Measurements from ENCODE around the gene SLC5A3.
A peak's percentile ranks its signal among the peaks of the same experiment; 100 is the strongest.

DNA sequence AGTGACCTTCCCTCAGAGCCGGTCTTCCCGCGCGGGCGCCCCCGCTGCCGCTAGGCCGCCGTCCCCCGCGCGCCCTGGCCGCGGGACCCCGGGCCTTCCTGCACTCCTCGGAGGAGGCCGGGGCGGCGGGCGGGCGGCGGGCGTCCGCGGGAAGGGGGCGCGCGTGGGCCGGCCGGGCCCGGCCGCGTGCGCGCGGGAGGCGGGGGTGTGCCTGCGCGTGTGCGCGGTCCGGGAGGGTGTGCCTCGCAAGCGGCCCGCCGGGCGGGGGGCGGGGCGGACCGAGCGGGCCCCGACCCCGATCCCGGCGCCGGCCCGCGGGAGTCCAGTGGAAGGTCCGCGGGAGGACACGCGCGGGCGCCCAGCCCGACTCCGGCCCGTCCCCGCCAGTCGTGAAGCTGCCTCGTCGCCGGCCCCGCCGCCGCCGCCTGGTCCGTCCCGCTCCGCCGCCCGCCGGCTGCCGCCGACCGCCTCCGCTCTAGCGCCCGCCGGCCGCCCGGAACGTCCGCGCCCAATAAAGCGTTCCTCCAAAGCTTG is 438 bp downstream of the SLC5A3 start:
- TF ChIP-seq POLR2A (IDR thresholded peaks at IDR 0.05; ENCODE audit: low read depth, low read length) = no peak
- TF ChIP-seq SPI1 (IDR thresholded peaks at IDR 0.05; ENCODE audit: low read depth, low read length) = no peak
- no peak for TF ChIP-seq POLR2AphosphoS5 (IDR thresholded peaks at IDR 0.05; ENCODE audit: low read depth, low read length)
- TF ChIP-seq TAF1 (IDR thresholded peaks at IDR 0.05; ENCODE audit: low read depth, low read length) = no peak
- TF ChIP-seq POU2F2 (IDR thresholded peaks at IDR 0.05; ENCODE audit: low read depth, low read length) = no peak; the same call in 1 of the 2 replicates
- peak; percentile 72 for TF ChIP-seq PAX5 (IDR thresholded peaks at IDR 0.05; ENCODE audit: insufficient read depth, low read length, severe bottlenecking)

All from GM12891 (cell line).